B cell (primary cell): Measurements from ENCODE around the gene TDRD12. TPM values are rescaled to one million over a fixed set of nuclear protein-coding genes. Genes with fewer than 3 reads are reported as not detected.

Experiments used
- ATAC-seq: fragments of 200-7000 bp; cut with Tn5 transposase; one replicate; pipeline ENCODE4 v1.10.0; 2021; ENCODE audit warnings: low read depth, mild to moderate bottlenecking, moderate number of reproducible peaks, moderate library complexity
- CTCF ChIA-PET: fragments of 350-600 bp; sonication (Branson Sonifier 250); formaldehyde crosslinking; loops from one replicate; lab custom pipeline; 2021; ENCODE audit warnings: antibody characterized with exemption, inconsistent platforms; lab: Charles Lee
- POLR2A ChIA-PET: fragments of 350-600 bp; sonication (Branson Sonifier 250); formaldehyde crosslinking; loops from one replicate; lab custom pipeline; 2021; ENCODE audit warnings: antibody characterized with exemption; lab: Charles Lee
- DNase-seq: peaks from one replicate; pipeline ENCODE4 v3.0.0; 2013
- H2AFZ ChIP-seq: 2 replicates; pipeline ENCODE4 v1.6.1; 2012; ENCODE audit warnings: mild to moderate bottlenecking, low read depth, low read length; ENCODE audit not compliant: insufficient read depth, poor library complexity, severe bottlenecking
- H3K27ac ChIP-seq, 2 donors: 1 replicate in 1 of 2; 2 replicates in 1 of 2; pipeline ENCODE4 v1.5.1; 2012 to 2013; ENCODE audit warnings: low read length in 2 of 2, mild to moderate bottlenecking in 2 of 2, moderate library complexity in 1 of 2
- H3K27me3 ChIP-seq, 4 experiments: fragments of 200-600 bp in 1 of 4; sonication (generic) in 1 of 4; replicated peaks in 1 of 4; 1 replicate in 2 of 4; 2 replicates in 2 of 4; pipeline versions ENCODE4 v1.6.1 to v1.7.0; 2013 to 2016; ENCODE audit warnings: low read length in 3 of 4, mild to moderate bottlenecking in 2 of 4, mixed read lengths in 1 of 4, moderate library complexity in 1 of 4; ENCODE audit not compliant: insufficient read depth in 4 of 4, control insufficient read depth in 3 of 4; ENCODE audit errors: control extremely low read depth in 1 of 4
- H3K36me3 ChIP-seq, 2 experiments: replicated peaks in 1 of 2; 1 replicate in 1 of 2; 2 replicates in 1 of 2; pipeline versions ENCODE4 v1.6.1 to v1.7.1; 2013; ENCODE audit warnings: low read length in 1 of 2; ENCODE audit not compliant: insufficient read depth in 2 of 2, control insufficient read depth in 1 of 2; ENCODE audit errors: control extremely low read depth in 1 of 2, extremely low read depth in 1 of 2
- H3K4me1 ChIP-seq, 2 donors: fragments of 200-600 bp in 1 of 2; sonication (generic) in 1 of 2; 1 replicate in 1 of 2; 2 replicates in 1 of 2; pipeline versions ENCODE4 v1.5.1 to v1.6.1; 2013 to 2017; ENCODE audit warnings: low read length in 2 of 2; ENCODE audit not compliant: control insufficient read depth in 2 of 2, insufficient read depth in 2 of 2
- H3K4me2 ChIP-seq: replicated peaks from 2 replicates; pipeline ENCODE3; 2012; ENCODE audit warnings: mild to moderate bottlenecking, low read depth, low read length; ENCODE audit not compliant: poor library complexity, severe bottlenecking
- H3K4me3 ChIP-seq, 5 experiments: fragments of 200-600 bp in 1 of 5; sonication (generic) in 1 of 5; 1 replicate in 3 of 5; 2 replicates in 2 of 5; pipeline versions ENCODE4 v1.5.1 to v1.7.0; 2011 to 2016; ENCODE audit warnings: low read length in 4 of 5, mild to moderate bottlenecking in 4 of 5, low read depth in 2 of 5, control low read depth in 1 of 5, moderate library complexity in 1 of 5; ENCODE audit not compliant: insufficient read depth in 1 of 5; ENCODE audit errors: control extremely low read depth in 1 of 5, extremely low read depth in 1 of 5
- H3K79me2 ChIP-seq: fragments of 200-600 bp; sonication (generic); one replicate; pipeline ENCODE4 v1.6.0; 2016; ENCODE audit warnings: low read length; ENCODE audit not compliant: control insufficient read depth, insufficient read depth
- H3K9ac ChIP-seq: fragments of 200-600 bp; sonication (generic); 2 replicates; pipeline ENCODE4 v1.6.1; 2017; ENCODE audit warnings: mild to moderate bottlenecking, low read length, moderate library complexity
- H3K9me3 ChIP-seq, 3 donors: one replicate each; pipeline versions ENCODE4 v1.6.1 to v1.7.1; 2013; ENCODE audit warnings: low read length in 2 of 3; ENCODE audit not compliant: control insufficient read depth in 2 of 3, insufficient read depth in 1 of 3; ENCODE audit errors: control extremely low read depth in 1 of 3
- H4K20me1 ChIP-seq: 2 replicates; pipeline ENCODE4 v1.6.0; 2012; ENCODE audit warnings: mild to moderate bottlenecking, low read length; ENCODE audit not compliant: insufficient read depth, control insufficient read depth, poor library complexity, severe bottlenecking
- H3K27ac Mint-ChIP-seq: one replicate; pipeline ENCODE4 v1.8.0; 2021; ENCODE audit warnings: mixed read lengths
- H3K27me3 Mint-ChIP-seq: one replicate; pipeline ENCODE4 v1.8.0; 2021; ENCODE audit warnings: mixed read lengths
- H3K4me1 Mint-ChIP-seq: one replicate; pipeline ENCODE4 v1.8.0; 2021; ENCODE audit warnings: mixed read lengths
- H3K4me3 Mint-ChIP-seq: one replicate; pipeline ENCODE4 v1.8.0; 2021; ENCODE audit warnings: mixed read lengths
- H3K9me3 Mint-ChIP-seq: one replicate; pipeline ENCODE4 v1.8.0; 2022; ENCODE audit warnings: mixed read lengths; ENCODE audit not compliant: insufficient read depth
- EZH2 ChIP-seq: IDR thresholded peaks from 2 replicates; pipeline ENCODE4 v1.6.1; 2012; ENCODE audit warnings: borderline replicate concordance, low read depth, mild to moderate bottlenecking, moderate library complexity, low read length; ENCODE audit not compliant: insufficient read depth, poor library complexity, severe bottlenecking
- WGBS: methylation state at CpG from one replicate; pipeline ENCODE4 v1.1.5; 2013; ENCODE audit warnings: missing lambda C conversion rate; ENCODE audit not compliant: insufficient coverage; 5-methylcytosine and 5-hydroxymethylcytosine counted together
- intact Hi-C: fragments of 100-400 bp; cut with micrococcal nuclease; formaldehyde crosslinking; loops from one replicate; pipeline ENCODE4 v1.10.0; 2022
- polyA plus RNA-seq: library from polyadenylated mRNA; depleted of rRNA; stranded (reverse); fragments of >200 nt; gene quantifications from 2 replicates; pipeline ENCODE4 v1.2.3, GENCODE V29; 2012
- total RNA-seq, 2 donors: library from RNA; stranded (reverse); fragments of 120-200 nt in 1 of 2; gene quantifications; 1 replicate in 1 of 2; 2 replicates in 1 of 2; pipeline versions ENCODE4 v1.2.3 to v1.2.4, GENCODE V29; 2013 to 2022
- TF ChIP-seq, protein P1 (sequence below): fragments of 200-600 bp; IDR thresholded peaks from one replicate; pipeline ENCODE4 v1.8.0; 2022; ENCODE audit warnings: antibody characterized with exemption, mild to moderate bottlenecking

TDRD12 gene
- total and polyA plus RNA-seq, 2 donors (not counting 1 experiment from before 2014, with no cell fraction given): 0.30 to 1.1 TPM

DNA sequence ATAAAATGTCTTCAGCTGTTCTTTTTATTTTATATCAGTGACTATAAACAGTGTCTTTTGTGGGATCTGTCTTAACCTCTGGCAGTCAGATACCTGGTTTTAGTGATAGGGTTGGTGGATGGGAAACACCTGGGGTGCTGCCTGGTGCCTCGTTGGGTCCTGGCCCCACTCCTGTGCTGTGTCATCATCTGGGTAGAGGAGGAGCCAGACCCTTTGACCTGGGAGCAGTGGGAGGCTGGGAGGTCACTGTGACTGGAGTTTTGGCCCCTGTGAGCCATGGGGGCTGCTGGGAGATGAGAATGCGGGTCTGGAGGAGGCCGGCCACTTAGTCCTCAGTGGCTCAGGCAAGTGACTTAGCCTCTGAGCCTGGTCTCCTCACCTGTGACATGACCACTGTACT, 29.4 kb downstream of the TDRD12 start:
- no peaks in the 10 kb centered on the region for H3K79me2 ChIP-seq
- H3K27ac ChIP-seq: no peak overlapping the region
- H3K9me3 Mint-ChIP-seq: no peaks in the 10 kb centered on the region
- H3K4me3 ChIP-seq: no peak overlapping the region
- POLR2A ChIA-PET: no interaction called here
- intact Hi-C loops: no loop called here
- H3K4me2 ChIP-seq: no peak overlapping the region
- H3K27ac Mint-ChIP-seq: no peak overlapping the region
- no peaks in the 10 kb centered on the region for H4K20me1 ChIP-seq
- DNase-seq (no peak), ATAC-seq (no peak)
- H3K9me3 ChIP-seq: no peaks in the 10 kb centered on the region
- H3K27me3 Mint-ChIP-seq: peaks cover 15% of the 10 kb centered on the region
- no peak overlapping the region for H2AFZ ChIP-seq
- H3K9ac ChIP-seq: no peak overlapping the region
- H3K4me3 Mint-ChIP-seq: no peak overlapping the region
- no peaks in the 10 kb centered on the region for H3K4me1 ChIP-seq
- H3K4me1 Mint-ChIP-seq: no peaks in the 10 kb centered on the region
- TF ChIP-seq, protein P1, sequence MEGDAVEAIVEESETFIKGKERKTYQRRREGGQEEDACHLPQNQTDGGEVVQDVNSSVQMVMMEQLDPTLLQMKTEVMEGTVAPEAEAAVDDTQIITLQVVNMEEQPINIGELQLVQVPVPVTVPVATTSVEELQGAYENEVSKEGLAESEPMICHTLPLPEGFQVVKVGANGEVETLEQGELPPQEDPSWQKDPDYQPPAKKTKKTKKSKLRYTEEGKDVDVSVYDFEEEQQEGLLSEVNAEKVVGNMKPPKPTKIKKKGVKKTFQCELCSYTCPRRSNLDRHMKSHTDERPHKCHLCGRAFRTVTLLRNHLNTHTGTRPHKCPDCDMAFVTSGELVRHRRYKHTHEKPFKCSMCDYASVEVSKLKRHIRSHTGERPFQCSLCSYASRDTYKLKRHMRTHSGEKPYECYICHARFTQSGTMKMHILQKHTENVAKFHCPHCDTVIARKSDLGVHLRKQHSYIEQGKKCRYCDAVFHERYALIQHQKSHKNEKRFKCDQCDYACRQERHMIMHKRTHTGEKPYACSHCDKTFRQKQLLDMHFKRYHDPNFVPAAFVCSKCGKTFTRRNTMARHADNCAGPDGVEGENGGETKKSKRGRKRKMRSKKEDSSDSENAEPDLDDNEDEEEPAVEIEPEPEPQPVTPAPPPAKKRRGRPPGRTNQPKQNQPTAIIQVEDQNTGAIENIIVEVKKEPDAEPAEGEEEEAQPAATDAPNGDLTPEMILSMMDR: no peak
- TF ChIP-seq EZH2: no peak
- peaks cover 0 to 7% (median 3%) of the 10 kb centered on the region in 4 experiments for H3K27me3 ChIP-seq
- WGBS: 54% methylated on average over 2 of the region's 3 CpGs
- CTCF ChIA-PET: interaction anchor here (1.1 kb wide), 2 partner anchors 148 to 149 kb away, joined by 3 to 4 read pairs; no protein-coding TSS in a partner anchor
- no peaks in the 10 kb centered on the region for H3K36me3 ChIP-seq

DNA sequence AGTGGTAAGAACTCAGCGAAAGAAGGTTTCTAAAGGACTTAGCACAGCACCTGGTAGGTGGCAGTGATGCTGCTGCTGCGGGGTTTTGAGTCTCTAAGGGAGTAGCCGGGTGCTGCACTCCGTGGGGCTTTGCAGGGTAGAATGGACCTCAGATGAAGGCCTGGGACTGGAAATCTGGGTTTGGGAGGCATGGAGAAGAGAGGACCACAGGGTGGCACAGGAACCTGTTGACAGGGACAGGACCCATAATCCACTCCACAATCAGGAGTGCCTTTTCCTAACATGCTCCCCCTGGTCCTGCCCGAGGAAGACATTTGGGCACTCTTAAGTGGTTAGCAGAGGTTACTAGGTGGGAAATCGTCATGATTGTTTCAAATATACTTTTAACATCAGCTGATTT, 29.8 kb downstream of the TDRD12 start:
- WGBS: 86% methylated on average over 4 of the region's 6 CpGs
- CTCF ChIA-PET: interaction anchor here (1.1 kb wide), 1 partner anchor 150 kb away, joined by 3 read pairs; no protein-coding TSS in a partner anchor
- no peak for TF ChIP-seq EZH2
- TF ChIP-seq, protein P1: no peak
- no peak overlapping the region for H3K27ac ChIP-seq
- ATAC-seq: no peak
- H3K4me3 ChIP-seq: no peak overlapping the region
- no peak overlapping the region for H3K9ac ChIP-seq
- H3K4me1 ChIP-seq: no peaks in the 10 kb centered on the region
- Mint-ChIP-seq H3K27ac (no peak overlapping the region), H3K4me1 (no peaks in the 10 kb centered on the region), H3K4me3 (no peak overlapping the region), H3K9me3 (no peaks in the 10 kb centered on the region), H3K27me3 (peaks cover 15% of the 10 kb centered on the region)
- peaks cover 0 to 7% (median 3%) of the 10 kb centered on the region in 4 experiments for H3K27me3 ChIP-seq
- H4K20me1 ChIP-seq: no peaks in the 10 kb centered on the region
- no peak overlapping the region for H2AFZ ChIP-seq
- no peaks in the 10 kb centered on the region for H3K79me2 ChIP-seq
- H3K9me3 ChIP-seq: no peaks in the 10 kb centered on the region
- POLR2A ChIA-PET: no interaction called here
- no peak for DNase-seq
- no peaks in the 10 kb centered on the region for H3K36me3 ChIP-seq
- intact Hi-C loops: no loop called here
- H3K4me2 ChIP-seq: no peak overlapping the region
